GM18511 (cell line): ENCODE data around the gene CCDC102A.

Experiments
- ATAC-seq: cut with Tn5 transposase; IDR thresholded peaks from one replicate; pipeline ENCODE4 v1.9.1; 2021; ENCODE audit warnings: mild to moderate bottlenecking, moderate library complexity; ENCODE audit not compliant: unreplicated experiment

The CCDC102A gene

GRCh38 chr16:57480754-57481230 is 55.6 kb downstream of the CCDC102A start:
- ATAC-seq, result no peak

- no peak for ATAC-seq
Observed at GRCh38 chr16:57479976-57480753, 56.2 kb downstream of the CCDC102A start.

- ATAC-seq, result no peak
Observed at GRCh38 chr16:57479205-57479975, 57.0 kb downstream of the CCDC102A start.

- no peak for ATAC-seq
Observed at GRCh38 chr16:57478396-57479204, 57.8 kb downstream of the CCDC102A start.

- no peak for ATAC-seq
Observed at GRCh38 chr16:57477531-57478202, 58.7 kb downstream of the CCDC102A start.

- ATAC-seq, result no peak
Observed at GRCh38 chr16:57476546-57477410, 59.6 kb downstream of the CCDC102A start.

GRCh38 chr16:57475711-57476339 is 60.5 kb downstream of the CCDC102A start:
- peak; percentile 96 for ATAC-seq

GRCh38 chr16:57474671-57475661 is 61.4 kb downstream of the CCDC102A start:
- no peak for ATAC-seq

GRCh38 chr16:57473906-57474305 is 62.5 kb downstream of the CCDC102A start:
- no peak for ATAC-seq

GRCh38 chr16:57473176-57473840 is 63.1 kb downstream of the CCDC102A start:
- no peak for ATAC-seq

GRCh38 chr16:57472665-57473060 is 63.7 kb downstream of the CCDC102A start:
- ATAC-seq, result no peak

GRCh38 chr16:57471852-57472664 is 64.3 kb downstream of the CCDC102A start:
- no peak for ATAC-seq

- ATAC-seq, result no peak
Observed at GRCh38 chr16:57471209-57471608, 65.2 kb downstream of the CCDC102A start.

- ATAC-seq, result no peak
Observed at GRCh38 chr16:57470711-57471110, 65.7 kb downstream of the CCDC102A start.

- ATAC-seq, result no peak
Observed at GRCh38 chr16:57469917-57470470, 66.4 kb downstream of the CCDC102A start.

GRCh38 chr16:57469046-57469445 is 67.3 kb downstream of the CCDC102A start:
- no peak for ATAC-seq
